ENCODE measurements around the gene RCC2. TPM values are rescaled to one million over a fixed set of nuclear protein-coding genes. Genes with fewer than 3 reads are reported as not detected.
A peak's percentile ranks its signal among the peaks of the same experiment; 100 is the strongest.
"Not testable (repeated sequence)": the region's sequence is repeated elsewhere in the genome, so short reads cannot be mapped to it uniquely, and the experiment has no call there.

Gene RCC2
- 10 to 100 TPM in 1 of 4 donors, 1 to 10 TPM in 3; 5.7 to 11.5 (median 7.8) TPM for total RNA-seq

- Histone ChIP-seq H3K4me3 (peak within 1 kb of the TSS; percentile 77 to 99 (median 80)), H3K27ac (peak within 1 kb of the TSS; percentile 79 to 89 (median 83)), H3K9me3 (no peaks in the 10 kb centered on the region), H3K36me3 (no peaks in the 10 kb centered on the region), H3K27me3 (no peaks in the 10 kb centered on the region), H3K4me1 (peaks cover 24 to 32% of the 10 kb centered on the region in 2 donors)
- intact Hi-C loops (cut with DNase I; ENCODE audit: low total_unique reads) = loop anchor here (1.0 to 10.0 kb wide), 4 partner anchors 19 to 385 kb away; partner anchors contain the start of gene SDHB
- ATAC-seq = peak; percentile 69 to 73
- in situ Hi-C loops (cut with MboI; ENCODE audit: low sequenced_read_pairs in 4 of 4) = no loop called here
- TF ChIP-seq CTCF (IDR thresholded peaks at IDR 0.05 in 4 of 5, conservative IDR thresholded peaks at IDR 0.05 in 1 of 5) = peak in 1 of 5 experiments; percentile 19
- TF ChIP-seq POLR2A (IDR thresholded peaks at IDR 0.05) = peak; percentile 20 to 58
- peak; percentile 10 to 43 for DNase-seq
Measured at GRCh38 chr1:17439250-17440073, at the start of gene RCC2. Gene RCC2, minus strand, starts transcription at chr1:17439677. Its CDS starts 1,163 bp downstream, at chr1:17438514.

GRCh38 chr1:17486242-17486641, 46.8 kb upstream of the RCC2 start:
- H3K4me1 ChIP-seq = no peaks in the 10 kb centered on the region
- H3K27ac ChIP-seq = no peak overlapping the region
- no peaks in the 10 kb centered on the region for H3K9me3 ChIP-seq
- DNase-seq = no peak
- ATAC-seq = no peak
- in situ Hi-C loops (cut with MboI; ENCODE audit: low sequenced_read_pairs in 4 of 4) = loop anchor here in 1 of 4 donors (10.0 kb wide), 1 partner anchor 71 kb away; no protein-coding TSS in a partner anchor
- no peak for TF ChIP-seq POLR2A (IDR thresholded peaks at IDR 0.05)
- TF ChIP-seq CTCF (IDR thresholded peaks at IDR 0.05 in 4 of 5, conservative IDR thresholded peaks at IDR 0.05 in 1 of 5) = no peak
- H3K36me3 ChIP-seq = no peaks in the 10 kb centered on the region
- intact Hi-C loops (cut with DNase I; ENCODE audit: low total_unique reads) = no loop called here
- H3K27me3 ChIP-seq = no peaks in the 10 kb centered on the region
- H3K4me3 ChIP-seq = no peak overlapping the region

GRCh38 chr1:17485281-17485680, 45.8 kb upstream of the RCC2 start:
- DNase-seq = no peak
- no peak overlapping the region for H3K4me3 ChIP-seq
- TF ChIP-seq CTCF (IDR thresholded peaks at IDR 0.05 in 4 of 5, conservative IDR thresholded peaks at IDR 0.05 in 1 of 5) = peak in 1 of 5 experiments; percentile 16
- TF ChIP-seq POLR2A (IDR thresholded peaks at IDR 0.05) = no peak
- H3K9me3 ChIP-seq = no peaks in the 10 kb centered on the region
- H3K27me3 ChIP-seq = no peaks in the 10 kb centered on the region
- H3K36me3 ChIP-seq = no peaks in the 10 kb centered on the region
- in situ Hi-C loops (cut with MboI; ENCODE audit: low sequenced_read_pairs in 4 of 4) (loop anchor here in 1 of 4 donors (10.0 kb wide), 1 partner anchor 70 kb away; no protein-coding TSS in a partner anchor), intact Hi-C loops (cut with DNase I; ENCODE audit: low total_unique reads) (no loop called here)
- H3K27ac ChIP-seq = no peak overlapping the region
- H3K4me1 ChIP-seq = no peaks in the 10 kb centered on the region
- no peak for ATAC-seq

- ATAC-seq; DNase-seq; H3K27ac ChIP-seq; H3K27me3 ChIP-seq; H3K36me3 ChIP-seq; intact Hi-C loops (cut with DNase I; ENCODE audit: low total_unique reads); H3K9me3 ChIP-seq; H3K4me3 ChIP-seq; H3K4me1 ChIP-seq: not testable (repeated sequence)
- in situ Hi-C loops (cut with MboI; ENCODE audit: low sequenced_read_pairs in 4 of 4) = loop anchor here in 1 of 4 donors (10.0 kb wide), 1 partner anchor 67 kb away; no protein-coding TSS in a partner anchor
Measured at GRCh38 chr1:17481981-17482380, 42.5 kb upstream of the RCC2 start.

GRCh38 chr1:17480846-17481245, 41.4 kb upstream of the RCC2 start:
- intact Hi-C loops (cut with DNase I; ENCODE audit: low total_unique reads) = no loop called here

More at GRCh38 chr1:17480846-17481245, 41.4 kb upstream of the RCC2 start:
- Histone ChIP-seq H3K36me3 (no peaks in the 10 kb centered on the region), H3K4me1 (no peaks in the 10 kb centered on the region), H3K27ac (no peak overlapping the region), H3K27me3 (no peaks in the 10 kb centered on the region), H3K4me3 (no peak overlapping the region), H3K9me3 (no peaks in the 10 kb centered on the region)
- TF ChIP-seq CTCF (IDR thresholded peaks at IDR 0.05 in 4 of 5, conservative IDR thresholded peaks at IDR 0.05 in 1 of 5) (no peak), POLR2A (IDR thresholded peaks at IDR 0.05) (no peak)
- in situ Hi-C loops (cut with MboI; ENCODE audit: low sequenced_read_pairs in 4 of 4) = loop anchor here in 1 of 4 donors (10.0 kb wide), 1 partner anchor 66 kb away; no protein-coding TSS in a partner anchor
- DNase-seq (no peak), ATAC-seq (no peak)

Measured in gastrocnemius medialis (tissue), 4 donors.